HepG2 (cell line): ENCODE measurements around the gene AXIN2. TPM values are rescaled to one million over a fixed set of nuclear protein-coding genes. Genes with fewer than 3 reads are reported as not detected.

Source experiments
- ARNT2 ChIP-seq: sonication (generic); formaldehyde crosslinking; IDR thresholded peaks from 2 replicates; pipeline ENCODE4 v1.8.0; 2022; ENCODE audit warnings: mild to moderate bottlenecking, low read depth, missing genetic modification reagents, moderate library complexity
- ATF1 ChIP-seq: IDR thresholded peaks from 2 replicates; pipeline ENCODE4 v1.6.1; 2016; ENCODE audit warnings: mild to moderate bottlenecking, control low read depth
- ATRX ChIP-seq: sonication (generic); formaldehyde crosslinking; IDR thresholded peaks from 2 replicates; pipeline ENCODE4 v1.4.0; 2020; ENCODE audit warnings: missing genetic modification reagents, borderline replicate concordance
- BRCA1 ChIP-seq: sonication (generic); formaldehyde crosslinking; IDR thresholded peaks from 2 replicates; pipeline ENCODE4 v1.4.0; 2020; ENCODE audit warnings: missing genetic modification reagents
- GATAD1 ChIP-seq: IDR thresholded peaks from 2 replicates; pipeline ENCODE4 v1.6.1; 2016; ENCODE audit warnings: missing genetic modification reagents, missing compliant biosample characterization
- HBP1 ChIP-seq: IDR thresholded peaks from 2 replicates; pipeline ENCODE4 v1.6.1; 2016; ENCODE audit warnings: low read depth, control low read depth
- HDAC1 ChIP-seq: sonication (generic); formaldehyde crosslinking; IDR thresholded peaks from 2 replicates; pipeline ENCODE4 v1.5.1; 2020; ENCODE audit warnings: mild to moderate bottlenecking, missing genetic modification reagents
- KMT2B ChIP-seq: IDR thresholded peaks from 2 replicates; pipeline ENCODE4 v1.6.1; 2016; ENCODE audit warnings: missing genetic modification reagents, missing compliant biosample characterization
- PAF1 ChIP-seq: IDR thresholded peaks from 2 replicates; pipeline ENCODE4 v1.6.1; 2016; ENCODE audit warnings: missing genetic modification reagents, missing compliant biosample characterization
- PHF5A ChIP-seq: IDR thresholded peaks from one replicate; pipeline ENCODE4 v1.6.1; 2018; ENCODE audit warnings: low read depth, missing genetic modification reagents; ENCODE audit not compliant: unreplicated experiment
- PITX1 ChIP-seq: sonication (generic); formaldehyde crosslinking; IDR thresholded peaks from 2 replicates; pipeline ENCODE4 v1.5.1; 2020; ENCODE audit warnings: mild to moderate bottlenecking, missing genetic modification reagents
- POGK ChIP-seq: sonication (generic); formaldehyde crosslinking; conservative IDR thresholded peaks from 2 replicates; pipeline ENCODE4 v1.8.0; 2022; ENCODE audit warnings: mild to moderate bottlenecking, moderate library complexity, missing genetic modification reagents
- PRDM4 ChIP-seq: sonication (generic); formaldehyde crosslinking; IDR thresholded peaks from 2 replicates; pipeline ENCODE4 v1.9.0; 2021; ENCODE audit warnings: missing genetic modification reagents, borderline replicate concordance
- RFXANK ChIP-seq: IDR thresholded peaks from 2 replicates; pipeline ENCODE4 v1.6.1; 2016
- RXRB ChIP-seq: IDR thresholded peaks from 2 replicates; pipeline ENCODE4 v1.6.1; 2016; ENCODE audit warnings: borderline replicate concordance, missing genetic modification reagents, missing compliant biosample characterization
- SIN3A ChIP-seq: IDR thresholded peaks from 2 replicates; pipeline ENCODE4 v1.6.1; 2011; ENCODE audit warnings: low read depth, mild to moderate bottlenecking, control low read depth, low read length, borderline replicate concordance
- ZBTB37 ChIP-seq: sonication (generic); formaldehyde crosslinking; IDR thresholded peaks from 2 replicates; pipeline ENCODE4 v1.4.0; 2020; ENCODE audit warnings: mild to moderate bottlenecking, missing genetic modification reagents
- ZBTB38 ChIP-seq: sonication (generic); formaldehyde crosslinking; IDR thresholded peaks from 2 replicates; pipeline ENCODE4 v1.5.1; 2020; ENCODE audit warnings: mild to moderate bottlenecking, missing genetic modification reagents
- ZKSCAN8 ChIP-seq: IDR thresholded peaks from 2 replicates; pipeline ENCODE4 v1.6.1; 2016; ENCODE audit warnings: borderline replicate concordance, missing genetic modification reagents, missing compliant biosample characterization
- ZNF224 ChIP-seq: sonication (generic); formaldehyde crosslinking; IDR thresholded peaks from 2 replicates; pipeline ENCODE4 v1.5.0; 2020; ENCODE audit warnings: mild to moderate bottlenecking, missing genetic modification reagents
- ZNF24 ChIP-seq: fragments of 450-650 bp; IDR thresholded peaks from 2 replicates; pipeline ENCODE4 v1.6.1; 2017; ENCODE audit warnings: antibody characterized with exemption, mild to moderate bottlenecking
- ZNF597 ChIP-seq: sonication (generic); formaldehyde crosslinking; IDR thresholded peaks from 2 replicates; pipeline ENCODE4 v1.5.0; 2020; ENCODE audit warnings: missing genetic modification reagents
- polyA plus RNA-seq, 8 experiments: library from polyadenylated mRNA; depleted of rRNA in 3 of 8; stranded (reverse) in 7 of 8; unstranded in 1 of 8; fragments of >200 nt; fragmentation: Illumina TruSeq in 4 of 8; extraction: Trizol in 4 of 8; gene quantifications; 2 replicates each; pipeline versions ENCODE4 v1.2.1 to v1.2.3, GENCODE V29; 2011 to 2016; ENCODE audit warnings: low read depth in 4 of 8, missing spikeins in 1 of 8, mixed read lengths in 1 of 8; ENCODE audit not compliant: insufficient read depth in 1 of 8
- total RNA-seq, 5 experiments: library from RNA; depleted of rRNA; stranded (reverse); fragments of >200 nt; fragmentation: Illumina TruSeq; extraction: Trizol; gene quantifications; 2 replicates each; pipeline ENCODE4 v1.2.3, GENCODE V29; 2016; ENCODE audit warnings: low read depth in 1 of 5

The AXIN2 gene
- total and polyA plus RNA-seq, 2 of the 13 experiments (the other 11 are each of a cell fraction or from before 2014, with no cell fraction given) = 58.6 to 63.4 TPM

- TF ChIP-seq PRDM4 (no peak), GATAD1 (CRISPR knock-in tag) (0 out of 2 replicates have a peak, but pooled peaks have one; percentile 19), ZKSCAN8 (CRISPR knock-in tag) (peak; percentile 66; the same call in 1 of the 2 replicates), ATRX (CRISPR knock-in tag) (no peak), KMT2B (CRISPR knock-in tag) (no peak), SIN3A (peak; percentile 48; the same call in 1 of the 2 replicates), ZNF24 (0 out of 2 replicates have a peak, but pooled peaks have one; percentile 32), ZNF224 (CRISPR knock-in tag) (peak; percentile 90), ZNF597 (CRISPR knock-in tag) (no peak), ARNT2 (CRISPR knock-in tag) (no peak; the same call in 1 of the 2 replicates), RFXANK (0 out of 2 replicates have a peak, but pooled peaks have one; percentile 48), PHF5A (CRISPR knock-in tag) (peak; percentile 34), ZBTB38 (CRISPR knock-in tag) (peak; percentile 84), RXRB (CRISPR knock-in tag) (peak; percentile 58), PAF1 (CRISPR knock-in tag) (no peak), ZBTB37 (CRISPR knock-in tag) (peak; percentile 60; the same call in 1 of the 2 replicates), POGK (CRISPR knock-in tag) (peak; percentile 88; the same call in 1 of the 2 replicates), ATF1 (CRISPR knock-in tag) (0 out of 2 replicates have a peak, but pooled peaks have one; percentile 23), PITX1 (peak; percentile 91), BRCA1 (peak; percentile 92; the same call in 1 of the 2 replicates), HDAC1 (CRISPR knock-in tag) (peak; percentile 61; the same call in 1 of the 2 replicates), HBP1 (CRISPR knock-in tag) (peak; percentile 53; the same call in 1 of the 2 replicates)
These were observed at the start of gene AXIN2 (continued) for GRCh38 chr17:65561452-65562205.
